ENCODE results near the gene CTF1.

CTF1 gene

DNA sequence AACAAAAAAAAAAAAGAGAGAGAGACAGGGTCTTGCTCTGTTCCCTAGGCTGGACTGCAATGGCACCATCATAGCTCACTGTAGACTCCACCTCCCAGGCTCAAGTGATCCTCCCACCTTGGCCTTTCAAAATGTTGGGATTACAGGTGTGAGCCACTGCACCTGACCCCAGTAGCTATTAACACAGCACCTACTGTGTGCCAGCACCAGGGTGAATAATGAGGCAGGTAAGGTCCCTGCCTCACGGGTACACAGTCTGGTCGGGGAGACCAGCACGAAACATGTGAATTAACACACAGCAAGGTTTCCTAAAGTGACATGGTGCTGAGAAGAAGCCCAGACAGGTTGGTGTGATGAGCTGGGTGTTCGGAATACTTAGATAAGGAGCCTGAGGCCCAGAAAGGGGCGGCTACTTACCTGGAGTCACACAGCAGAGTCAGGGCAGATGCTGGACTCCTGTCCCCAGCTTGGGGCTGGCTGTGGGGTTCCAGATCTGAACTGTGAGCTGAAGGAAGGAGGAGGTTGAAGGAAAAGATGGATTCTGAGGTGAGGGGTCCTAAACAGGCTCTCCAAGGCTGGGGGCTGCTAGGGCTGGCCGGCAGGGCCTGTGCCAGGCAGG is 16.5 kb downstream of the CTF1 start:
- H3K4me3 ChIP-seq (ENCODE audit: low read depth, low read length) = no peak overlapping the region
- TF ChIP-seq, protein P1, sequence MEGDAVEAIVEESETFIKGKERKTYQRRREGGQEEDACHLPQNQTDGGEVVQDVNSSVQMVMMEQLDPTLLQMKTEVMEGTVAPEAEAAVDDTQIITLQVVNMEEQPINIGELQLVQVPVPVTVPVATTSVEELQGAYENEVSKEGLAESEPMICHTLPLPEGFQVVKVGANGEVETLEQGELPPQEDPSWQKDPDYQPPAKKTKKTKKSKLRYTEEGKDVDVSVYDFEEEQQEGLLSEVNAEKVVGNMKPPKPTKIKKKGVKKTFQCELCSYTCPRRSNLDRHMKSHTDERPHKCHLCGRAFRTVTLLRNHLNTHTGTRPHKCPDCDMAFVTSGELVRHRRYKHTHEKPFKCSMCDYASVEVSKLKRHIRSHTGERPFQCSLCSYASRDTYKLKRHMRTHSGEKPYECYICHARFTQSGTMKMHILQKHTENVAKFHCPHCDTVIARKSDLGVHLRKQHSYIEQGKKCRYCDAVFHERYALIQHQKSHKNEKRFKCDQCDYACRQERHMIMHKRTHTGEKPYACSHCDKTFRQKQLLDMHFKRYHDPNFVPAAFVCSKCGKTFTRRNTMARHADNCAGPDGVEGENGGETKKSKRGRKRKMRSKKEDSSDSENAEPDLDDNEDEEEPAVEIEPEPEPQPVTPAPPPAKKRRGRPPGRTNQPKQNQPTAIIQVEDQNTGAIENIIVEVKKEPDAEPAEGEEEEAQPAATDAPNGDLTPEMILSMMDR (IDR thresholded peaks at IDR 0.05; ENCODE audit: borderline replicate concordance, insufficient read depth, low read depth, low read length) = no peak

DNA sequence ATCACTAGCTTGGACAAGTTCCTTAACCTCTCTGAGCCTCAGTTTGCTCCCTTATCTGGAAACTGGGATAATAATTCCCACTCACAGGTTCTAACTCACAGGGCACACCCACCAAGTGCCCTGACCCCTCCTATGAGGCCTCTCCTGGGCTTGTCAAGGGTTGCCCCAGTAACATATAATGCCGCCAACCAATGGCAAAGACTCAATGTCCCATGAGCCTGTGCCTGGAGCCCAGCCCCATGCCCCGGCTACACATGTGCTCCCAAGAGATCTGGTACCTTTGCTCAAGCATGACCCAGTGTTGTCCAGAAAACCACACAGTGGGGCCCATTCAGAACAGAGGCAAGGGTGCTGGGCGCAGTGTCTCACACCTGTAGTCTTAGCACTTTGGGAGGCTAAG is 18.4 kb downstream of the CTF1 start:
- H3K4me3 ChIP-seq (ENCODE audit: low read depth, low read length) = no peak overlapping the region
- TF ChIP-seq, protein P1 (IDR thresholded peaks at IDR 0.05; ENCODE audit: borderline replicate concordance, insufficient read depth, low read depth, low read length) = no peak

DNA sequence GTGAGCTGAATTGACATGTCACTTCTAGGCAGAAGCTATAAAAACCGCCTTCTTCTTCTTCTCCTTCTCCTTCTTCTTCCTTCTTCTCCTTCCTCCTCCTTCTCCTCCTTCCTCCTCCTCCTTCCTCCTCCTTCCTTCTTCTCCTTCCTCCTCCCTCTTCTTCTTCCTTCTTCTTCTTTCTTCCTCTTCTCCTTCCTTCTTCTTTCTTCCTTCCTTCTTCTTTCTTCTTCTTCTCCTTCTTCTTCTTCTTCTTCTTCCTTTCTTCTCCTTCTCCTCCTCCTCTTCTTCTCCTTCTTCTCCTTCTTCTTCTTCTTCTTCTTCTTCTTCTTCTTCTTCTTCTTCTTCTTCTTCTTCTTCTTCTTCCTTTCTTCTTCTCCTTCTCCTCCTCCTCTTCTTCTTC is 22.2 kb downstream of the CTF1 start:
- TF ChIP-seq, protein P1 (IDR thresholded peaks at IDR 0.05; ENCODE audit: borderline replicate concordance, insufficient read depth, low read depth, low read length) = no peak
- H3K4me3 ChIP-seq (ENCODE audit: low read depth, low read length) = no peak overlapping the region

DNA sequence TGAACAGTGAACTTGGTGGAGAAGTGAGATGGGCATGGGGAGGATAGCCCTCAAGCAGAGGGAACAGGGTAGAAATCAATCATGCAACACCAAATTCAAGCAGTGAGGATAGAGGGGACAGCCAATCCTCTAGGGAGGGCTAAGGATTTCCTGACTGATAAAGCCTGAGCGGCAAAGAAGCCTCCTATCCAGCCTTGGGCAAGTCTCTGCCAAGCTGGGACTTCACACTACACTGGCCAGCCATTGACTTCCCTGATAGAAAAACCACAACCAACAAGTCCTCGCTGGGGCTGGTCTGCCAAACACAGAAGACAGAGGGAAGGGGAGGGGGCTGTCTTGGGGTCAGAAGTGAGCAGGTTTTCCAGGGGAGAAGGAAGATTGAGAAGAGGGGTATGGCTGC is 24.5 kb downstream of the CTF1 start:
- TF ChIP-seq, protein P1 (IDR thresholded peaks at IDR 0.05; ENCODE audit: borderline replicate concordance, insufficient read depth, low read depth, low read length) = no peak
- H3K4me3 ChIP-seq (ENCODE audit: low read depth, low read length) = no peak overlapping the region

DNA sequence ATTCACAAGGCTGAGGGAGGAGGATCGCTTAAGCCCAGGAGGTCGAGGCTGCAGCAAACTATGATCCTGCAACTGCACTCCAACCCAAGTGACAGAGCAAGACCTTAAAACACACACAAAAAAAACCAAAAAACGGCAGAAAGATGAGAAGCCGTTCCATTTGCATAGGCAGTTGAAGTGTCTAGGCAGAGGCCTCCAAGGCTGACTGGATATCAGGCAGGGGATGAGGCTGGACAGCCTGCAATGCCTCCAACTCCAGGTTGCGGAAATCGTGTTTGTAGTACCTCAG is 25.0 kb downstream of the CTF1 start:
- TF ChIP-seq, protein P1 (IDR thresholded peaks at IDR 0.05; ENCODE audit: borderline replicate concordance, insufficient read depth, low read depth, low read length) = no peak
- peak overlapping the region; percentile 49 for H3K4me3 ChIP-seq (ENCODE audit: low read depth, low read length)

DNA sequence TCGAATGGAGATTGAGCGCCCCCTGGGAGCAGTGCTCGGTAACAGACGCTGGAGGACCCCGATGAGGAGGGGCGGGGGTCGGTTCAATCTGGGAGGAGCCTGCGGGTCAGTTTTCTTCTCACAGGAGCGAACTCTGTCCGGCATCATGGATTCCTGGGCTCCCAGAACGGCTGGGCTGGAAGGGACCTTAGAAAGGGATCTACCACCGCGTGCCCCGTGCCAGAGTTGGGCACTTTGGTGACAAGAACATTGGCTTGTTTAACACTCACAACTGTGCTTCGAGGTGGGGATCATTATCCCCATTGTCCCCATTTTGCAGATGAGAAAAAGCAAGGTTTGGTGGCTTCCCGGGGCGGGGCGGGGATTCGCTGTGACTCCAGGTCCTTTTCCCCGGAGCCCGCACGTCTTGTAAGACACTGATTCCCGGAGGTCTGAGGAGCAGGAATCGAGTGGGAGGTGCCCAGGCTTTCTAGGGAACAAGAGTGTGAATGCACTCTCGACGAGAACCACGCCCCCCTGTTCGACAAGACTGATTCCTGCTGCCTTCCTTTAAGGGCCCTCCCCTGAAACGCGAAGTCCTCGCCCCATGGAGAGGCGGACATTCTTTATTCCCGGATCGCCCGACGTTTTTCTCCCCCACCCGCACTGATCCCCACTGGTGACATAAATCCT is 25.5 kb downstream of the CTF1 start:
- H3K4me3 ChIP-seq (ENCODE audit: low read depth, low read length) = peak overlapping the region; percentile 49
- TF ChIP-seq, protein P1 (IDR thresholded peaks at IDR 0.05; ENCODE audit: borderline replicate concordance, insufficient read depth, low read depth, low read length) = peak; percentile 90

DNA sequence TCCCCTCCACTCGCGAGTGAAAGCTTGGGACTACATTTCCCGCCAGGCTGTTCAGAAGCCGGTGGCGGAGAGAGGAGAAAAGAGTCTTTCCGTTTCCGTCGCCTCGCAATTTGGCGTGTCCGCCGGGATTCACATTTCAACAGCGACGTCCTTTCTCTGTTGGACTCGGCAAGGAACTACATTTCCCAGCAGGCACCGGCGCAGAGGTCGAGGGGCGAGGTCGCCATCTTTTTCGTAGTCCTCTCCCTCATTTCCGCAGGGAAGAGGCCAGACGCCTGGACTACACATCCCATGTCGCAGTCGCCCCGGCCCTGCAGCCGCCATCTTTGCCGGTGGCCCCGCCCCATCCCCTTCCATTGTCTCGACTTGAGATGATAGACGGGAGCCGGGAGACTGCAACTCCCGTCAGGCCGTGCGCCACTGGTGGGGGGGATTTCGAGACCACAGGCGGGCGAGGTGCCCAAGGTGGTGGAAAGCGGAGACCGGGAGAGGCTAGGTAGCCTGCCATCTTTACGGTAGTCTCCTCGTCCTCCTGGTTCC is 26.1 kb downstream of the CTF1 start:
- TF ChIP-seq, protein P1 (IDR thresholded peaks at IDR 0.05; ENCODE audit: borderline replicate concordance, insufficient read depth, low read depth, low read length) = no peak
- H3K4me3 ChIP-seq (ENCODE audit: low read depth, low read length) = peak overlapping the region; percentile 64
